ENCODE measurements around the gene DAW1. TPM values are rescaled to one million over a fixed set of nuclear protein-coding genes. Genes with fewer than 3 reads are reported as not detected.

Gene DAW1
- polyA plus RNA-seq, 1 of the 3 experiments (the other 2 are of a cell fraction), result 1.2 TPM

DNA sequence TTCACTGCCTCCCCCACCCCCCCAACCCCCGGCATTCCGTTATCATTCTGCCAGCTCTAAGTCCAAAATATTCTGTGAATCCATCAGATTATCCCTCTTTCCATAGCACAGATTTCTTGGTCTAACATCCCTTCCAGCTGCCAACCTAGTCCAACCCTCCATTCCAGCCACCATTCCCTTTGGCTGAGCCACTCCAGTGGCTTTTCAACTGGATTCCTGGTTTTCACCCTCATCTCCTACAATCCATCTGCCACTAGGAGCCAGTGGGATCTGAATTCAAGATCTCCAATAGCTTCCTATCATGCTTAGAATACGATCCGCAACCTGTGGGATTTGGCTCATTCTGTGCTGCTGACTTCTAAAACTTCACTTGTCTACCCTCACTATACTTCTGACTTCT, 1.2 kb downstream of the DAW1 start:
- no peaks in the 10 kb centered on the region for H3K27me3 ChIP-seq (ENCODE audit: insufficient read depth)
- no peak overlapping the region for H3K27ac ChIP-seq (ENCODE audit: low read depth in 2 of 2, low read length in 1 of 2)
- H3F3A ChIP-seq (replicated peaks; ENCODE audit: insufficient read depth), result peaks cover 41% of the 10 kb centered on the region
- peaks cover 2 to 36% of the 10 kb centered on the region in 2 experiments; a peak in 3 of 4 replicates for H3K4me1 ChIP-seq (ENCODE audit: control insufficient read depth in 1 of 2, insufficient read depth in 2 of 2, low read depth in 1 of 2, low read length in 1 of 2)
- no peaks in the 10 kb centered on the region for H3K79me2 ChIP-seq (ENCODE audit: insufficient read depth)
- CTCF ChIA-PET, result interaction anchor here (2.7 to 3.3 kb wide), 2 partner anchors 10 to 18 kb away, joined by 12 to 17 read pairs; no protein-coding TSS in a partner anchor
- H3K9me3 ChIP-seq, result no peaks in the 10 kb centered on the region
- no peak overlapping the region for H3K4me2 ChIP-seq
- no peak for TF ChIP-seq EP300 (IDR thresholded peaks at IDR 0.05; ENCODE audit: borderline replicate concordance in 1 of 2, low read depth in 1 of 2, low read length in 1 of 2)
- TF ChIP-seq, protein P1, sequence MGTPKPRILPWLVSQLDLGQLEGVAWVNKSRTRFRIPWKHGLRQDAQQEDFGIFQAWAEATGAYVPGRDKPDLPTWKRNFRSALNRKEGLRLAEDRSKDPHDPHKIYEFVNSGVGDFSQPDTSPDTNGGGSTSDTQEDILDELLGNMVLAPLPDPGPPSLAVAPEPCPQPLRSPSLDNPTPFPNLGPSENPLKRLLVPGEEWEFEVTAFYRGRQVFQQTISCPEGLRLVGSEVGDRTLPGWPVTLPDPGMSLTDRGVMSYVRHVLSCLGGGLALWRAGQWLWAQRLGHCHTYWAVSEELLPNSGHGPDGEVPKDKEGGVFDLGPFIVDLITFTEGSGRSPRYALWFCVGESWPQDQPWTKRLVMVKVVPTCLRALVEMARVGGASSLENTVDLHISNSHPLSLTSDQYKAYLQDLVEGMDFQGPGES (IDR thresholded peaks at IDR 0.05; ENCODE audit: low read depth, low read length), result no peak
- TF ChIP-seq SIN3A (IDR thresholded peaks at IDR 0.05; ENCODE audit: borderline replicate concordance, low read depth, low read length), result no peak
- TF ChIP-seq, protein P2, sequence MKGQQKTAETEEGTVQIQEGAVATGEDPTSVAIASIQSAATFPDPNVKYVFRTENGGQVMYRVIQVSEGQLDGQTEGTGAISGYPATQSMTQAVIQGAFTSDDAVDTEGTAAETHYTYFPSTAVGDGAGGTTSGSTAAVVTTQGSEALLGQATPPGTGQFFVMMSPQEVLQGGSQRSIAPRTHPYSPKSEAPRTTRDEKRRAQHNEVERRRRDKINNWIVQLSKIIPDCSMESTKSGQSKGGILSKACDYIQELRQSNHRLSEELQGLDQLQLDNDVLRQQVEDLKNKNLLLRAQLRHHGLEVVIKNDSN (IDR thresholded peaks at IDR 0.05; ENCODE audit: borderline replicate concordance, low read depth), result no peak
- TF ChIP-seq TEAD4 (IDR thresholded peaks at IDR 0.05; ENCODE audit: borderline replicate concordance, insufficient read depth), result no peak
- TF ChIP-seq CHD2 (IDR thresholded peaks at IDR 0.05; ENCODE audit: low read length, partially characterized antibody), result no peak
- TF ChIP-seq RFX5 (IDR thresholded peaks at IDR 0.05; ENCODE audit: low read length), result no peak
- TF ChIP-seq ELF1 (IDR thresholded peaks at IDR 0.05), result no peak
- no peak for TF ChIP-seq MXI1 (IDR thresholded peaks at IDR 0.05; ENCODE audit: low read depth, low read length)
- TF ChIP-seq EZH2phosphoT487 (IDR thresholded peaks at IDR 0.05; ENCODE audit: borderline replicate concordance, low read depth), result no peak
- TF ChIP-seq RXRA (IDR thresholded peaks at IDR 0.05; ENCODE audit: borderline replicate concordance, low read depth), result no peak
- TF ChIP-seq TCF12 (IDR thresholded peaks at IDR 0.05), result no peak
- TF ChIP-seq YY1 (IDR thresholded peaks at IDR 0.05; ENCODE audit: low read depth), result no peak
- no peak for TF ChIP-seq SMC3 (IDR thresholded peaks at IDR 0.05; ENCODE audit: low read depth, low read length)
- TF ChIP-seq, protein P3, sequence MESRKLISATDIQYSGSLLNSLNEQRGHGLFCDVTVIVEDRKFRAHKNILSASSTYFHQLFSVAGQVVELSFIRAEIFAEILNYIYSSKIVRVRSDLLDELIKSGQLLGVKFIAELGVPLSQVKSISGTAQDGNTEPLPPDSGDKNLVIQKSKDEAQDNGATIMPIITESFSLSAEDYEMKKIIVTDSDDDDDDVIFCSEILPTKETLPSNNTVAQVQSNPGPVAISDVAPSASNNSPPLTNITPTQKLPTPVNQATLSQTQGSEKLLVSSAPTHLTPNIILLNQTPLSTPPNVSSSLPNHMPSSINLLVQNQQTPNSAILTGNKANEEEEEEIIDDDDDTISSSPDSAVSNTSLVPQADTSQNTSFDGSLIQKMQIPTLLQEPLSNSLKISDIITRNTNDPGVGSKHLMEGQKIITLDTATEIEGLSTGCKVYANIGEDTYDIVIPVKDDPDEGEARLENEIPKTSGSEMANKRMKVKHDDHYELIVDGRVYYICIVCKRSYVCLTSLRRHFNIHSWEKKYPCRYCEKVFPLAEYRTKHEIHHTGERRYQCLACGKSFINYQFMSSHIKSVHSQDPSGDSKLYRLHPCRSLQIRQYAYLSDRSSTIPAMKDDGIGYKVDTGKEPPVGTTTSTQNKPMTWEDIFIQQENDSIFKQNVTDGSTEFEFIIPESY (IDR thresholded peaks at IDR 0.05; ENCODE audit: borderline replicate concordance, low read depth), result no peak
- TF ChIP-seq FOSL2 (IDR thresholded peaks at IDR 0.05; ENCODE audit: borderline replicate concordance, low read depth), result no peak
- no peak for TF ChIP-seq NRF1 (IDR thresholded peaks at IDR 0.05; ENCODE audit: low read depth, low read length)
- no peak for TF ChIP-seq MEF2A (IDR thresholded peaks at IDR 0.05; ENCODE audit: borderline replicate concordance, low read depth)
- TF ChIP-seq, protein P4, sequence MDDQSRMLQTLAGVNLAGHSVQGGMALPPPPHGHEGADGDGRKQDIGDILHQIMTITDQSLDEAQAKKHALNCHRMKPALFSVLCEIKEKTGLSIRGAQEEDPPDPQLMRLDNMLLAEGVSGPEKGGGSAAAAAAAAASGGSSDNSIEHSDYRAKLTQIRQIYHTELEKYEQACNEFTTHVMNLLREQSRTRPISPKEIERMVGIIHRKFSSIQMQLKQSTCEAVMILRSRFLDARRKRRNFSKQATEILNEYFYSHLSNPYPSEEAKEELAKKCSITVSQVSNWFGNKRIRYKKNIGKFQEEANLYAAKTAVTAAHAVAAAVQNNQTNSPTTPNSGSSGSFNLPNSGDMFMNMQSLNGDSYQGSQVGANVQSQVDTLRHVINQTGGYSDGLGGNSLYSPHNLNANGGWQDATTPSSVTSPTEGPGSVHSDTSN (IDR thresholded peaks at IDR 0.05), result no peak
- no peak overlapping the region for H2AFZ ChIP-seq (ENCODE audit: low read depth)
- POLR2A ChIA-PET, result no interaction called here
- DNase-seq, result no peak
- WGBS (ENCODE audit: low lambda C conversion rate), result 79% methylated on average over 4 of the region's 4 CpGs
- H3K36me3 ChIP-seq (replicated peaks in 1 of 2; ENCODE audit: control insufficient read depth in 1 of 2, insufficient read depth in 2 of 2, low read length in 1 of 2), result no peaks in the 10 kb centered on the region
- no peak overlapping the region for H3K4me3 ChIP-seq (ENCODE audit: low read depth in 2 of 2, low read length in 1 of 2)
- H3K9me2 ChIP-seq, result no peaks in the 10 kb centered on the region
- no peak overlapping the region for H3K9ac ChIP-seq
- H4K20me1 ChIP-seq (ENCODE audit: insufficient read depth), result no peaks in the 10 kb centered on the region

Data from SK-N-SH (cell line).